ENCODE measurements around the gene TMEM72. TPM values are rescaled to one million over a fixed set of nuclear protein-coding genes. Genes with fewer than 3 reads are reported as not detected.

Gene TMEM72
- total RNA-seq, 2 experiments from 2014 or later, result not detected

- CTCF ChIA-PET, result interaction anchor here (0.5 to 3.4 kb wide), 27 partner anchors 10 to 316 kb away, joined by 3 to 35 read pairs (median 4); partner anchors contain the start of gene DEPP1
- peak; percentile 91 for DNase-seq
- Mint-ChIP-seq H3K9me3 (no peaks in the 10 kb centered on the region), H3K4me1 (ENCODE audit: low read depth) (peaks cover 7% of the 10 kb centered on the region), H3K36me3 (ENCODE audit: low read depth) (no peaks in the 10 kb centered on the region), H3K4me3 (no peak overlapping the region), H3K27ac (no peak overlapping the region), H3K27me3 (ENCODE audit: low read depth) (peaks cover 4% of the 10 kb centered on the region)
- intact Hi-C loops (cut with micrococcal nuclease), result loop anchor here (1.0 to 10.0 kb wide), 4 partner anchors 26 to 302 kb away; partner anchors contain the start of gene RASSF4
Observed at GRCh38 chr10:44932517-44933450, 21.6 kb downstream of the TMEM72 start.

- no peak overlapping the region for H3K27ac Mint-ChIP-seq
- intact Hi-C loops (cut with micrococcal nuclease), result loop anchor here (2.0 to 10.0 kb wide), 2 partner anchors 25 to 301 kb away; partner anchors contain the start of gene RASSF4
- H3K4me3 Mint-ChIP-seq, result no peak overlapping the region
- CTCF ChIA-PET, result interaction anchor here (0.7 to 3.4 kb wide), 24 partner anchors 12 to 74 kb away, joined by 3 to 35 read pairs (median 4); partner anchors contain the start of gene DEPP1
- no peak for DNase-seq
- H3K36me3 Mint-ChIP-seq (ENCODE audit: low read depth), result no peaks in the 10 kb centered on the region
- no peaks in the 10 kb centered on the region for H3K9me3 Mint-ChIP-seq
- H3K27me3 Mint-ChIP-seq (ENCODE audit: low read depth), result peaks cover 4% of the 10 kb centered on the region
- peaks cover 7% of the 10 kb centered on the region for H3K4me1 Mint-ChIP-seq (ENCODE audit: low read depth)
Observed at GRCh38 chr10:44933451-44934321, 22.5 kb downstream of the TMEM72 start.

- CTCF ChIA-PET, result interaction anchor here (1.0 to 3.4 kb wide), 4 partner anchors 11 to 41 kb away, joined by 3 to 35 read pairs (median 14); no protein-coding TSS in a partner anchor
- intact Hi-C loops (cut with micrococcal nuclease), result loop anchor here (10.0 kb wide), 1 partner anchor 300 kb away; no protein-coding TSS in a partner anchor
- H3K27ac Mint-ChIP-seq, result no peak overlapping the region
- peaks cover 2% of the 10 kb centered on the region for H3K9me3 Mint-ChIP-seq
- H3K27me3 Mint-ChIP-seq (ENCODE audit: low read depth), result peaks cover 4% of the 10 kb centered on the region
- no peaks in the 10 kb centered on the region for H3K36me3 Mint-ChIP-seq (ENCODE audit: low read depth)
- no peak overlapping the region for H3K4me3 Mint-ChIP-seq
- DNase-seq, result no peak
- H3K4me1 Mint-ChIP-seq (ENCODE audit: low read depth), result peaks cover 7% of the 10 kb centered on the region
Observed at GRCh38 chr10:44934416-44935200, 23.5 kb downstream of the TMEM72 start.

- Mint-ChIP-seq H3K36me3 (ENCODE audit: low read depth) (no peaks in the 10 kb centered on the region), H3K4me1 (ENCODE audit: low read depth) (peaks cover 7% of the 10 kb centered on the region), H3K27me3 (ENCODE audit: low read depth) (peaks cover 7% of the 10 kb centered on the region), H3K9me3 (peaks cover 2% of the 10 kb centered on the region), H3K4me3 (no peak overlapping the region), H3K27ac (no peak overlapping the region)
- intact Hi-C loops (cut with micrococcal nuclease), result loop anchor here (10.0 kb wide), 1 partner anchor 299 kb away; no protein-coding TSS in a partner anchor
- CTCF ChIA-PET, result interaction anchor here (1.0 to 3.4 kb wide), 2 partner anchors 10 to 32 kb away, joined by 3 to 26 read pairs; no protein-coding TSS in a partner anchor
- DNase-seq, result no peak
Observed at GRCh38 chr10:44935201-44935965, 24.2 kb downstream of the TMEM72 start.

- CTCF ChIA-PET, result no interaction called here
- peaks cover 7% of the 10 kb centered on the region for H3K4me1 Mint-ChIP-seq (ENCODE audit: low read depth)
- peaks cover 2% of the 10 kb centered on the region for H3K9me3 Mint-ChIP-seq
- peaks cover 7% of the 10 kb centered on the region for H3K27me3 Mint-ChIP-seq (ENCODE audit: low read depth)
- no peak overlapping the region for H3K4me3 Mint-ChIP-seq
- no peak overlapping the region for H3K27ac Mint-ChIP-seq
- intact Hi-C loops (cut with micrococcal nuclease), result loop anchor here (10.0 kb wide), 1 partner anchor 299 kb away; no protein-coding TSS in a partner anchor
- DNase-seq, result no peak
- no peaks in the 10 kb centered on the region for H3K36me3 Mint-ChIP-seq (ENCODE audit: low read depth)
Observed at GRCh38 chr10:44935966-44936295, 24.8 kb downstream of the TMEM72 start.

GRCh38 chr10:44936314-44936975 lies 25.3 kb downstream of the TMEM72 start:
- H3K36me3 Mint-ChIP-seq (ENCODE audit: low read depth), result no peaks in the 10 kb centered on the region
- intact Hi-C loops (cut with micrococcal nuclease), result loop anchor here (10.0 kb wide), 1 partner anchor 298 kb away; no protein-coding TSS in a partner anchor
- peaks cover 7% of the 10 kb centered on the region for H3K4me1 Mint-ChIP-seq (ENCODE audit: low read depth)
- H3K27ac Mint-ChIP-seq, result no peak overlapping the region
- H3K9me3 Mint-ChIP-seq, result peaks cover 2% of the 10 kb centered on the region
- H3K4me3 Mint-ChIP-seq, result no peak overlapping the region
- CTCF ChIA-PET, result no interaction called here
- H3K27me3 Mint-ChIP-seq (ENCODE audit: low read depth), result peaks cover 11% of the 10 kb centered on the region
- no peak for DNase-seq

GRCh38 chr10:44937196-44938005 lies 26.3 kb downstream of the TMEM72 start:
- CTCF ChIA-PET, result no interaction called here
- no peak overlapping the region for H3K27ac Mint-ChIP-seq
- intact Hi-C loops (cut with micrococcal nuclease), result loop anchor here (10.0 kb wide), 1 partner anchor 297 kb away; no protein-coding TSS in a partner anchor
- H3K4me1 Mint-ChIP-seq (ENCODE audit: low read depth), result peaks cover 7% of the 10 kb centered on the region
- H3K9me3 Mint-ChIP-seq, result peaks cover 2% of the 10 kb centered on the region
- no peak overlapping the region for H3K4me3 Mint-ChIP-seq
- H3K36me3 Mint-ChIP-seq (ENCODE audit: low read depth), result no peaks in the 10 kb centered on the region
- H3K27me3 Mint-ChIP-seq (ENCODE audit: low read depth), result peaks cover 12% of the 10 kb centered on the region
- no peak for DNase-seq

GRCh38 chr10:44938956-44939355 lies 27.8 kb downstream of the TMEM72 start:
- H3K4me3 Mint-ChIP-seq, result no peak overlapping the region
- CTCF ChIA-PET, result no interaction called here
- peaks cover 16% of the 10 kb centered on the region for H3K27me3 Mint-ChIP-seq (ENCODE audit: low read depth)
- H3K36me3 Mint-ChIP-seq (ENCODE audit: low read depth), result no peaks in the 10 kb centered on the region
- no peak for DNase-seq
- H3K27ac Mint-ChIP-seq, result no peak overlapping the region
- H3K4me1 Mint-ChIP-seq (ENCODE audit: low read depth), result peaks cover 7% of the 10 kb centered on the region
- H3K9me3 Mint-ChIP-seq, result peaks cover 2% of the 10 kb centered on the region
- intact Hi-C loops (cut with micrococcal nuclease), result loop anchor here (10.0 kb wide), 1 partner anchor 296 kb away; no protein-coding TSS in a partner anchor

- intact Hi-C loops (cut with micrococcal nuclease), result loop anchor here (10.0 kb wide), 1 partner anchor 295 kb away; no protein-coding TSS in a partner anchor
- peaks cover 7% of the 10 kb centered on the region for H3K4me1 Mint-ChIP-seq (ENCODE audit: low read depth)
- CTCF ChIA-PET, result interaction anchor here (1.2 kb wide), 1 partner anchor 40 kb away, joined by 4 read pairs; no protein-coding TSS in a partner anchor
- no peak for DNase-seq
- no peak overlapping the region for H3K27ac Mint-ChIP-seq
- peaks cover 9% of the 10 kb centered on the region for H3K9me3 Mint-ChIP-seq
- H3K4me3 Mint-ChIP-seq, result no peak overlapping the region
- H3K27me3 Mint-ChIP-seq (ENCODE audit: low read depth), result peaks cover 16% of the 10 kb centered on the region
- H3K36me3 Mint-ChIP-seq (ENCODE audit: low read depth), result no peaks in the 10 kb centered on the region
Observed at GRCh38 chr10:44939691-44940401, 28.7 kb downstream of the TMEM72 start.
